Neural crest cell (in vitro differentiated cells): Measurements from ENCODE around the gene UGT1A5. TPM values are rescaled to one million over a fixed set of nuclear protein-coding genes. Genes with fewer than 3 reads are reported as not detected.

ENCODE experiments used
- DNase-seq: peaks from one replicate; pipeline ENCODE4 v3.0.0; 2021; ENCODE audit warnings: low read depth, mixed read lengths, low spot score
- H3K27ac Mint-ChIP-seq: one replicate; pipeline ENCODE4 v1.8.0; 2021; ENCODE audit warnings: mild to moderate bottlenecking, mixed read lengths; ENCODE audit not compliant: unreplicated experiment
- H3K27me3 Mint-ChIP-seq: 2 replicates; pipeline ENCODE4 v1.8.0; 2021; ENCODE audit warnings: low read depth, mild to moderate bottlenecking, mixed read lengths
- H3K36me3 Mint-ChIP-seq: 2 replicates; pipeline ENCODE4 v1.8.0; 2021; ENCODE audit warnings: low read depth, mild to moderate bottlenecking, mixed read lengths
- H3K4me1 Mint-ChIP-seq: 2 replicates; pipeline ENCODE4 v1.8.0; 2021; ENCODE audit warnings: mixed read lengths
- H3K4me3 Mint-ChIP-seq: one replicate; pipeline ENCODE4 v1.8.0; 2021; ENCODE audit warnings: mild to moderate bottlenecking, mixed read lengths
- H3K9me3 Mint-ChIP-seq: 2 replicates; pipeline ENCODE4 v1.8.0; 2021; ENCODE audit warnings: mixed read lengths
- total RNA-seq: library from RNA; stranded (reverse); gene quantifications from 2 replicates; pipeline ENCODE4 v1.2.1, GENCODE V29; 2021
- TF ChIP-seq, protein P1 (sequence below): fragments of 200-600 bp; sonication (generic); conservative IDR thresholded peaks from 2 replicates; pipeline ENCODE4 v1.5.0; 2021; ENCODE audit warnings: antibody characterized with exemption, mild to moderate bottlenecking

Gene UGT1A5
- total RNA-seq, 1 donor from 2014 or later = not detected

- Mint-ChIP-seq H3K36me3 (no peaks in the 10 kb centered on the region), H3K27me3 (no peaks in the 10 kb centered on the region)
Observed at GRCh38 chr2:233792720-233793119, 80.0 kb downstream of the UGT1A5 start.

GRCh38 chr2:233793465-233794127, 80.9 kb downstream of the UGT1A5 start:
- H3K4me3 Mint-ChIP-seq = no peak overlapping the region
- H3K4me1 Mint-ChIP-seq = no peaks in the 10 kb centered on the region
- no peaks in the 10 kb centered on the region for H3K9me3 Mint-ChIP-seq
- TF ChIP-seq, protein P1, sequence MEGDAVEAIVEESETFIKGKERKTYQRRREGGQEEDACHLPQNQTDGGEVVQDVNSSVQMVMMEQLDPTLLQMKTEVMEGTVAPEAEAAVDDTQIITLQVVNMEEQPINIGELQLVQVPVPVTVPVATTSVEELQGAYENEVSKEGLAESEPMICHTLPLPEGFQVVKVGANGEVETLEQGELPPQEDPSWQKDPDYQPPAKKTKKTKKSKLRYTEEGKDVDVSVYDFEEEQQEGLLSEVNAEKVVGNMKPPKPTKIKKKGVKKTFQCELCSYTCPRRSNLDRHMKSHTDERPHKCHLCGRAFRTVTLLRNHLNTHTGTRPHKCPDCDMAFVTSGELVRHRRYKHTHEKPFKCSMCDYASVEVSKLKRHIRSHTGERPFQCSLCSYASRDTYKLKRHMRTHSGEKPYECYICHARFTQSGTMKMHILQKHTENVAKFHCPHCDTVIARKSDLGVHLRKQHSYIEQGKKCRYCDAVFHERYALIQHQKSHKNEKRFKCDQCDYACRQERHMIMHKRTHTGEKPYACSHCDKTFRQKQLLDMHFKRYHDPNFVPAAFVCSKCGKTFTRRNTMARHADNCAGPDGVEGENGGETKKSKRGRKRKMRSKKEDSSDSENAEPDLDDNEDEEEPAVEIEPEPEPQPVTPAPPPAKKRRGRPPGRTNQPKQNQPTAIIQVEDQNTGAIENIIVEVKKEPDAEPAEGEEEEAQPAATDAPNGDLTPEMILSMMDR = no peak
- DNase-seq = no peak
- no peaks in the 10 kb centered on the region for H3K36me3 Mint-ChIP-seq
- H3K27ac Mint-ChIP-seq = no peak overlapping the region
- no peaks in the 10 kb centered on the region for H3K27me3 Mint-ChIP-seq

More at GRCh38 chr2:233792720-233793119, 80.0 kb downstream of the UGT1A5 start:
- DNase-seq = no peak
- H3K4me3 Mint-ChIP-seq = no peak overlapping the region
- H3K9me3 Mint-ChIP-seq = no peaks in the 10 kb centered on the region
- no peak overlapping the region for H3K27ac Mint-ChIP-seq
- no peaks in the 10 kb centered on the region for H3K4me1 Mint-ChIP-seq
- TF ChIP-seq, protein P1 = no peak

- no peaks in the 10 kb centered on the region for H3K9me3 Mint-ChIP-seq
- no peak overlapping the region for H3K27ac Mint-ChIP-seq
- no peaks in the 10 kb centered on the region for H3K27me3 Mint-ChIP-seq
- DNase-seq = no peak
- no peaks in the 10 kb centered on the region for H3K36me3 Mint-ChIP-seq
- no peak overlapping the region for H3K4me3 Mint-ChIP-seq
- TF ChIP-seq, protein P1 = no peak
- H3K4me1 Mint-ChIP-seq = no peaks in the 10 kb centered on the region
Observed at GRCh38 chr2:233794128-233794658, 81.5 kb downstream of the UGT1A5 start.

GRCh38 chr2:233795735-233796171, 83.0 kb downstream of the UGT1A5 start:
- Mint-ChIP-seq H3K4me1 (no peaks in the 10 kb centered on the region), H3K9me3 (peaks cover 4% of the 10 kb centered on the region), H3K27me3 (no peaks in the 10 kb centered on the region), H3K27ac (no peak overlapping the region), H3K36me3 (no peaks in the 10 kb centered on the region), H3K4me3 (no peak overlapping the region)
- TF ChIP-seq, protein P1 = no peak
- no peak for DNase-seq

DNA sequence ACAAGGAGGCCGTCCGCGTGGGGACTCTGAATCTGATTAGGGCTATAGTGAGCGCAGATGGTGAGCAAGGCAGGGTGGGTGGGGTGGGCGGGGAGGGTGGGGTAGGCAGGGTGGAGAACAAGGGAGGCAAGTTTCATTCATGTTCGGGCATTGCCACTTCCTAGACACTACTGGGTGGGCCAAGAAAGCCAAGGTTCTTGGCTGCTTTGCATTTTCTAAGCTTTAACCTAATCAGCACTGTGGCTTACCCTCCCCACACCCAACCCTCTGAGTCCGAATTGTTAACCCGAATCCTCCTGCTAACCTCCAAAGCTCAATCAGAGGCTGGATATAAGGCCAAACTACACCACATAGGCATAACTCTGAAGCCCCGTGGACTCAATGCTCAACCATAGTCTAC, 83.5 kb downstream of the UGT1A5 start:
- H3K4me3 Mint-ChIP-seq = no peak overlapping the region
- H3K9me3 Mint-ChIP-seq = peaks cover 4% of the 10 kb centered on the region
- no peaks in the 10 kb centered on the region for H3K36me3 Mint-ChIP-seq
- no peaks in the 10 kb centered on the region for H3K27me3 Mint-ChIP-seq
- DNase-seq = no peak
- H3K4me1 Mint-ChIP-seq = no peaks in the 10 kb centered on the region
- TF ChIP-seq, protein P1 = no peak
- H3K27ac Mint-ChIP-seq = no peak overlapping the region
